Motor neuron (in vitro differentiated cells): ENCODE data around the gene FLAD1. TPM values are rescaled to one million over a fixed set of nuclear protein-coding genes. Genes with fewer than 3 reads are reported as not detected.

Experiments
- ATAC-seq, 8 experiments: fragments of 200-7000 bp; cut with Tn5 transposase; replicated peaks in 6 of 8; 2 replicates each; pipeline ENCODE4 v1.8.0; 2021; ENCODE audit warnings: mild to moderate bottlenecking in 8 of 8, moderate library complexity in 8 of 8
- H3K27ac ChIP-seq, 2 donors: fragments of 250-450 bp; sonication (Bioruptor Pico); 2 replicates each; pipeline ENCODE4 v1.9.0; 2021; ENCODE audit warnings: antibody characterized with exemption in 2 of 2, mild to moderate bottlenecking in 2 of 2, moderate library complexity in 1 of 2
- H3K4me1 ChIP-seq, 2 donors: fragments of 250-450 bp; sonication (Bioruptor Pico); replicated peaks in 1 of 2; 2 replicates each; pipeline ENCODE4 v1.6.1; 2021; ENCODE audit warnings: antibody characterized with exemption in 2 of 2, mild to moderate bottlenecking in 2 of 2, moderate library complexity in 1 of 2
- H3K4me3 ChIP-seq, 5 donors: fragments of 250-450 bp; sonication (Bioruptor Pico); 2 replicates each; pipeline ENCODE4 v1.9.0; 2021; ENCODE audit warnings: antibody characterized with exemption in 5 of 5, mild to moderate bottlenecking in 5 of 5, moderate library complexity in 4 of 5
- WGBS, 10 experiments: fragments of 450-650 bp; shearing (Covaris generic); methylation state at CpG; one replicate each; pipeline ENCODE4 v1.0.0; 2022; 5-methylcytosine and 5-hydroxymethylcytosine counted together
- in situ Hi-C, 9 experiments: fragments of 400-800 bp; cut with MboI; loops; one replicate each; pipeline ENCODE4 v1.15.0; 2021; ENCODE audit warnings: low sequenced_read_pairs in 9 of 9, low pct_unique_long_range_greater_than_20kb in 2 of 9; ENCODE audit not compliant: unreplicated experiment in 9 of 9
- total RNA-seq, 8 experiments: library from RNA; unstranded; fragments of 300-600 nt; gene quantifications; 2 replicates each; pipeline versions ENCODE4 v1.2.3 to v1.2.4, GENCODE V29; 2022

FLAD1 gene
- total RNA-seq, 8 experiments from 2014 or later = 34.1 to 76.9 (median 49.2) TPM

DNA sequence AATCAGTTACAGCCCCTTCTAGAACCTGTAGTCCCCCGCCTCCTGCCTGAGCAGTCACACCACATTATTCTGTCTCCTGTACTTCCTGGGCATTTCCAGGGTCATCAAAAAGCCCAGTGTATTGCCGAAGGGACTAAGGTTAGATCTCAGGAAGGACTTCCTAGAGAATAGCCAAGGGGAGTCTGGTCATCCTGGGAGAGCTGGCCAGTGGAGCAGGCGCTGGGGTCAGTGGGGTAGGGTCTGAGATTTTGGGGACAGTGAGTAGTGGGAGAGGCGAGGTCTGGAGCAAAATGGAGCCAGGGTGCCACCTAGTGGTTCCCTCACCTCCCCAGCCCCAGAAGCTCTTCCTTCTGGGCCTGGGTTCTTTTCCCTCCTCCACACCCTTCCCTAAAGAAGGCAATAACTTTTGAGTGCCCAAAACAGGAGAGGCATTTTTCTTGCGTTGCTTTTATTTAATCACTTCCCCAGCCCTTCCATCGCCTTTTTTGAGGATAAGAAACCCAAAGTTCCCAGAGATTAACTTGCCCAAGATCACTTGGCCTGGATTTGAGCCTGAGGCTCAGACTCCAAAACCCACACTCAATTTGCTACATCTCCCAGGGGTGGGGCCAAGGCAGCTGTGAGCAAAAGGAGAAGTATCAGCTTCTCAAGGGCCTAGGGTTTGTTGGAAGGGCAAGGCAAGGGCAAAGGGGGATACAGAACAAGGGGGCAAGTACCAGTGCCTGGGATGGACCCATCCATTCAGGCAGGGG lies 39.3 kb upstream of the FLAD1 start:
- WGBS, 10 experiments = 0 to 58% (median 28%) methylated on average over 1 to 4 of the region's 6 CpGs; no CpG with 5 or more reads in 2 of the 10 experiments
- ATAC-seq = peak in 7 of 8 experiments; percentile 21 to 68 (median 22)
- Histone ChIP-seq H3K4me1 (peaks cover 40% of the 10 kb centered on the region in 2 donors), H3K27ac (no peak overlapping the region), H3K4me3 (no peak overlapping the region)
- in situ Hi-C loops = no loop called here

DNA sequence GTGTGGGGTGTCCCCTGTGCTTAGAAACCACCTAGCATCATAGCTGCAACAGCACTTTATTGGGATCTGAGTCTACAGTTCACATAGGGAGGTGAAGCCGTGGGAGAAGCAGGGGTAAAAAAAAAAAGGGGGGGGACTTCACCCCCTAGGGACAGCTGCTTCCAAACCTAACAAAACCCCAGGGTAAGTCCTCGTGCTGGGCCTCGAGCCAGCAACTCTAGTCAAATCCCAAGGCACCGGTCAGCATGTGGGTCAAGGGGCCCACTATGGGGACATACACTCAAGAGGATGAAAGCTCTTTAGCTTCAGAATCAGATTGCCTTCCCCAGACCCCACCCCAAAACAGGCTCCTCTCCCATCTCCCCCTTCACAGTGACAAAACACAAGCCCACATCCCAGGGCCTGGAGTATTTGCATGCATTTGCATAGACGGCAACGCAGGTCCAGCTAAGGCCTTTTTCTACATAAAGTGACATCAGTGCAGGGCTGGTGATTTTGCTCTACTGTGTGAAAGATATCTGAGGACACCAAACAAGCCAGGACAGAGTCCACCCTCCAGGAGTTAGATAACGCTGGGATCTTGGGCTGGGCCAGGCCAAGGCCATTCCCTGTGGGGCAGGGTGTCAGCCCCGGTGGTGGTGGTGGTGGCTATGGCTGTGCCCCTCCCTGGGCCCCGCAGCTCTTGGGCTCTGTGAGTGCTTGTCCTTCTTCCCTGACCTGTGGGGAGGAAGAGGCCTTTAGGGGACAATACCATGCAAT lies 38.6 kb upstream of the FLAD1 start:
- Histone ChIP-seq H3K4me3 (no peak overlapping the region), H3K27ac (peak overlapping the region in 1 of 2 donors; percentile 12), H3K4me1 (peaks cover 40% of the 10 kb centered on the region in 2 donors)
- WGBS, 10 experiments = 40 to 72% (median 59%) methylated on average over 3 to 6 of the region's 9 CpGs; no CpG with 5 or more reads in 5 of the 10 experiments
- ATAC-seq = peak in 6 of 8 experiments; percentile 6 to 81 (median 58)
- in situ Hi-C loops = no loop called here

DNA sequence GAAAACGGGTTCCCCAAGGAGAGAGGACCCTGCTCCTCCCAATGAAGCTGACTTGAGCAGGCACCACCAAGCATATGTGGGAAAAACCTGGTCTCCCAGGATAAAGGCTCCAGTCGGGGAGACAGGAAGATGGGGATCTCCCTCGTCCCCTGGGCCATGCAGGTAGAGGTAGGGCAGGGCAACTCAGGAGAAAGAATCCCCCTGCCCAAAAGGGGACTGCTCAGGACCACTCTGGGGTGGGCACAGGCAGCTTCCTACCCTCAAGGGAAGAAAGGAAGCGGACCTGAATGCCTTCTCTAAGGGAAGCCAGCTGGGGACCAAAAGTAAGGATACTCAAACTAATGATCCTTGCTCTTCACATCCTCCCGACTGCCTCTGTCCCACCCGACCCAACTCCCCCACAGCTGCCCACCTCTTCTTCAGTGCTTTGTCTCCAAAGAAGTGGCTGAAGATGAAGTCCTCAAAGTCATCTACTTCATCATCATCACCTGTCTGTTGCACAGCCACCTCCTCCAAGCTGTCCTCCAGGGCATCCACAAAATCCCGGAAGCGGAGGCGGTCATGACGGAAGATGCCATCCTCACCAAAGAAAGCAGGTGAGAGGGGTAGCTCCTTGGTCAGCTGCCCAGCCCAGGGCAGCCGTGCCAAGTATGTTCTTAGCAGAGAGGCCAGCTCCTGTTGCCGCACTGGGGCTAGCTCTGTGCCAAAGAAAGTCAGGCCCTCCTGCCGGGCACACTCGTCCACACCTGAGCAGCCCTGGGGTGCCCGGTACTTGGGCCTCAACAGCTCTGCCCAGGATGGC lies 37.8 kb upstream of the FLAD1 start:
- WGBS, 10 experiments = 50 to 94% (median 79%) methylated on average over 2 to 13 of the region's 15 CpGs; no CpG with 5 or more reads in 4 of the 10 experiments
- H3K4me3 ChIP-seq = no peak overlapping the region
- in situ Hi-C loops = no loop called here
- peaks cover 34 to 35% of the 10 kb centered on the region in 2 donors for H3K4me1 ChIP-seq
- H3K27ac ChIP-seq = no peak overlapping the region
- ATAC-seq = no peak

DNA sequence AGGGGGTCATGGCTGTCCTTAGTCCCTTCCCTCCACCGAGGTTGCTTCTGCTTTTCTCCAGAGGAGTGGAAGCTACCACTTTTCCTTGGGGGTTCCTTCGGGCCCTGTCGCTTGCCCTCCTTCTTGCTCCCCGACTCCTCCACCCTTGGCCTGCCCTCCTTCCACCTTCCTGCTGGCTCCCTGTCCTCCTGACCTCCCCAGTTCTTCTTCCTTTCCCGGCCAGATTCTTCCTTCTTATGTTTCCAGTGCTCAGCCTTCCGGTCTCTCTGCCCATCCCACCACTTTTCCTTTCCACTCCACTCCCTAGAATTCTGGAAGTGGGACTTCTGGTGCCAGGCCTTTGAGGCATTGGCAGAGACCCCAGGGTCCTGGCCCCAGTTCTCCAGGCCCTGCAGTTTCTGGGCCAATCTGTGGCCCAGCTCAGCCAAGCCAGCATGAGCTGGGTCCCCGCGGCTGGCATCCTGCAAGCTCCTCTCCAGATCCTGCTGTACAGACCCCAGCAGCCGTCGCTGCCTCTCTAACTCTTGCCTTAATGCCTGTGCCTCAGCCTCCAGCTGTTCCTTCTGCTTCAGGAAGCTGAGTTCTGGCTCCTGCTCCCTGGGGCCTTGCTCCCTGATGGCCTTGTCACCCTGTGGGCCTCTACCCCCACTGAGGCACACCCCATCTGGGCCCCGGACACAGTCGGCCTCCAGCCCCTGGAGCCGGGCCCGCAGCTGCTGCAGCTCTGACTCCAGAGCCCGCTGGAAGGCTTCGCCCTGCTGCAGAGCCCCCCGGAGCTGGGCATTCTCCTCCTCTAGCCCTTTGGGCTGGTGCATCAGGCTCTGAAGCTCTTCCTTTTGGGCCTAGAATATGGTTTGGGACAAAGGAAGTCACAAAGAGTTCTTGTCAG lies 36.9 kb upstream of the FLAD1 start:
- 73 to 100% (median 81%) methylated on average over 1 to 14 of the region's 17 CpGs; no CpG with 5 or more reads in 2 of the 10 experiments for WGBS, 10 experiments
- no peak for ATAC-seq
- in situ Hi-C loops = no loop called here
- H3K27ac ChIP-seq = no peak overlapping the region
- no peak overlapping the region for H3K4me3 ChIP-seq
- peaks cover 26% of the 10 kb centered on the region in 2 donors for H3K4me1 ChIP-seq

DNA sequence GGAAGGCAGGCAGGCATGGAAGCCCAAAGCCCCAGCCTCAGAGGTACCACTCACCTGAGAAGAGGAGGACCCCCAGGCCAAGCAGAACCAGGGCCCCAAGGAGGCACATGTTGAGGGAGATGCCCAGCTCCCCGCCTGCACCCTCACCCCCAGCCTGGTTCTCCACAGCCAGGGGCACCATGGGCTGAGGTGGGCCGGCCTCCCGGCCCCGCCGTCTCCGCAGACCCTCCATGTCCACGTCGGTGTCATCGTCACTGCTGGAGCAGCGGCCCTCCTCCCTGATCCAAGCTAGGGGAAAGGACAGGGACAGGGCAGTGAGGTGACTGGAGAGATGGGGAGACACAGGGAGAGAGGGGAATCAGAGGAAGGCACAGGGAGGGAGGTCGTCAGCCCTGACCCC lies 35.1 kb upstream of the FLAD1 start:
- 71 to 100% methylated on average over 1 to 2 of the region's 11 CpGs; no CpG with 5 or more reads in 8 of the 10 experiments for WGBS, 10 experiments
- Histone ChIP-seq H3K27ac (no peak overlapping the region), H3K4me1 (peaks cover 13 to 15% of the 10 kb centered on the region in 2 donors), H3K4me3 (no peak overlapping the region)
- no peak for ATAC-seq
- in situ Hi-C loops = no loop called here

DNA sequence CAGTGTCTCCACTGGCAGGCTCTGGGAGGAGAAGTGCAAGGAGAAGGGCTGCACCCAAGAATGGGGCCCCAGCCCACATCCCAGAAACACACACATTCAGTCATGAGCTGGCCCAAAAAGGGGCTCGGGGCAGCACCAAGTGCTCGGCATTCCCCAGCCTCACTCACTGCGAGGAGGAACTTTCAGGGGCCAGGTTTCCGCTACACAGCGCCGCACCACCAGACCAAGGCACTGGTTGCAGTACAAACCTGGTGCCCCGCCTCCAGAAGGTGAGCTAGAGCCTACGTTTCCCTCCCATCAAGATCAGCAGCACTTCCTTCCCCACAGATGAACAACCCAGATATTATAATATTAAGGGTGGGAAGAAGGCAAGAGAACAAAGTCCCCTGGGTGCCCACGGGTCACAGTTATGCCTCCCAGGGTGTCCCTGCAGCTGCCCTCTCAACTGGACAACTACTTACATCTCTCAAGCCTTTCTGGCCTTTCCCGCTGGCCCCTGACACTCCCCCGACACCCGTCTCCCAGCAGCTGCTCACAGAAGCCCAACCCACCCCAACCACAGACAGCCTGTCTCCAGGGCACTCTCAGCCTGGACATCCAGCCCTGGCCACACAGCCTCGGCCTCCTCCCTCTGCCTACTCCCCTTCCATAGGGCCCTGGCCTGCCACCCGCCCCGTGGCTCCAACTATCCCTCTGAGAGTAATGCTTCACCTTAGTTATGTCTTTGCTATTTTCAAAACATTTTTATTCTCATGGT lies 31.1 kb upstream of the FLAD1 start:
- in situ Hi-C loops = loop anchor here in 2 of 9 experiments (25.0 kb wide), 1 partner anchor 110 kb away; the partner anchor contains the start of genes ADAM15 (in 2 of the 2) and EFNA4 (in 2 of the 2)
- WGBS, 10 experiments = 73 to 89% (median 78%) methylated on average over 1 to 9 of the region's 15 CpGs; no CpG with 5 or more reads in 6 of the 10 experiments
- Histone ChIP-seq H3K4me1 (peaks cover 24 to 32% of the 10 kb centered on the region in 2 donors), H3K4me3 (no peak overlapping the region), H3K27ac (no peak overlapping the region)
- ATAC-seq = peak in 3 of 8 experiments; percentile 8 to 20 (median 15)

DNA sequence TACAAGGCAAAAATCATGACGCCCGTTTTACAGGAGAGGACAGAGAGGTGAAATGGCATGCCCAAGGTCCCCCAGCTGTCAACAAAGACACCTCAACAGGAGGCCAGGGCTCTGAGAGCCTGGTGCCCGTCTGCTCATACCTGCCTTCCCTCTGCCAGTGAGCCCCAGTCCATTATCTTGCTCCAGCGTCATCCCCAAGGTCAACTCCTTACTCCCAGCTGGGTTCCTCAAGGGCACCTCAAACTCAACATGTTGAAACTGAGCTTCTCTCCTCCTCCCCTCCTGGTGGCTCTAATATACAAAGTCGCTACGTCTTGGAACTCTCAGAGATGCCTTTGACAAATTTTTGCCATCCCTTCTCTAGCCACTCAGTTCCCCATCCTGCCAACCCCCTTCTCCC lies 30.5 kb upstream of the FLAD1 start:
- WGBS, 10 experiments = 40 to 84% (median 72%) methylated on average over 1 to 6 of the region's 6 CpGs; no CpG with 5 or more reads in 3 of the 10 experiments

DNA sequence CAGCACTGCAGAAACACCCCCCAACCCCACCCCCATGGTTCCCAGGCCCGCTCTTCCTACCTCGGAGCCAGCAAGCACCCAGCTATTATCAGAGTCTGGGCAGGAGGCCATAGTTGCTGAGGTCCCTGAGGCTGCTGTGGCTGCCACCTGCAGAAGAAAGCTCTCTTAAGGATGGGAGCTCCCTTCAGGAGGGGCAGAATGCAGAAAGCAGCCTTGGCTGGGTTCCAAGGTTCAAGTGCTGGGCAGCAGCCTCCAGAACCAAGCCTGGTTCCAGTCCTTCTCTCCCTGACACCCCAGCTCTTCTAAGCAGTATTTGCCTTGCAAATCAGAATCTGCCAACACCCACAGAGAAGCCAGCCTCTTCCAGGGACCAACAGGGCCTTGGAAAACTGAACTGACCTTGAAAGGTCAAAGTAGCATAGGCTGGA lies 29.5 kb upstream of the FLAD1 start:
- WGBS, 10 experiments = no CpG with 5 or more reads among the region's 2 CpGs
- in situ Hi-C loops = loop anchor here in 2 of 9 experiments (25.0 kb wide), 1 partner anchor 109 kb away; the partner anchor contains the start of genes ADAM15 (in 2 of the 2) and EFNA4 (in 2 of the 2)
- Histone ChIP-seq H3K4me1 (peaks cover 24 to 32% of the 10 kb centered on the region in 2 donors), H3K4me3 (no peak overlapping the region), H3K27ac (no peak overlapping the region)
- peak in 1 of 8 experiments; percentile 1 for ATAC-seq

More for the DNA sequence above, 30.5 kb upstream of the FLAD1 start:
- Histone ChIP-seq H3K4me3 (no peak overlapping the region), H3K4me1 (peaks cover 24 to 32% of the 10 kb centered on the region in 2 donors), H3K27ac (no peak overlapping the region)
- no peak for ATAC-seq
- in situ Hi-C loops = loop anchor here in 2 of 9 experiments (25.0 kb wide), 1 partner anchor 110 kb away; the partner anchor contains the start of genes ADAM15 (in 2 of the 2) and EFNA4 (in 2 of the 2)

DNA sequence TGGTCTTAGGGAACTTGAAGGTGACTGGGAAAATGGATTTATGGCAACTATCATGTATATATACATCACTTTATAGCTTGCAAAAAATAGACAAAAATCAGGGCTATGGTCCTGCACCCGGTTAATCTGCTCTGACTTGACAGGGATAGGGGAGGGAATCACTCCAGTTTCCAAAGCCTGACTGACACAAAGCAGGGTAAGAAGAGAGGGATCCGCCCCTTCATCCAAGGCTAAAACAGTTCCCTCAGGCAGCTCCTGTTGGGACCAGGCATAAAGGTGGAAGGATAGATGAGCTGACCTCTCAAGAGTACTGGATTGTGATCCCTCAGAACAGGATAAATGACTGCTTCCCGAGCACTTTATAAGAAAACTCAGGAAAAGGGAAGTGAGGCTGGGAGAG lies 28.6 kb upstream of the FLAD1 start:
- 42 to 76% (median 62%) methylated on average over 1 to 3 of the region's 3 CpGs; no CpG with 5 or more reads in 3 of the 10 experiments for WGBS, 10 experiments
- no peak for ATAC-seq
- Histone ChIP-seq H3K4me1 (peaks cover 24 to 32% of the 10 kb centered on the region in 2 donors), H3K27ac (peak overlapping the region in 1 of 2 donors; percentile 43), H3K4me3 (peak overlapping the region in 1 of 5 donors; percentile 38)
- in situ Hi-C loops = loop anchor here in 2 of 9 experiments (25.0 kb wide), 1 partner anchor 108 kb away; the partner anchor contains the start of genes ADAM15 (in 2 of the 2) and EFNA4 (in 2 of the 2)

DNA sequence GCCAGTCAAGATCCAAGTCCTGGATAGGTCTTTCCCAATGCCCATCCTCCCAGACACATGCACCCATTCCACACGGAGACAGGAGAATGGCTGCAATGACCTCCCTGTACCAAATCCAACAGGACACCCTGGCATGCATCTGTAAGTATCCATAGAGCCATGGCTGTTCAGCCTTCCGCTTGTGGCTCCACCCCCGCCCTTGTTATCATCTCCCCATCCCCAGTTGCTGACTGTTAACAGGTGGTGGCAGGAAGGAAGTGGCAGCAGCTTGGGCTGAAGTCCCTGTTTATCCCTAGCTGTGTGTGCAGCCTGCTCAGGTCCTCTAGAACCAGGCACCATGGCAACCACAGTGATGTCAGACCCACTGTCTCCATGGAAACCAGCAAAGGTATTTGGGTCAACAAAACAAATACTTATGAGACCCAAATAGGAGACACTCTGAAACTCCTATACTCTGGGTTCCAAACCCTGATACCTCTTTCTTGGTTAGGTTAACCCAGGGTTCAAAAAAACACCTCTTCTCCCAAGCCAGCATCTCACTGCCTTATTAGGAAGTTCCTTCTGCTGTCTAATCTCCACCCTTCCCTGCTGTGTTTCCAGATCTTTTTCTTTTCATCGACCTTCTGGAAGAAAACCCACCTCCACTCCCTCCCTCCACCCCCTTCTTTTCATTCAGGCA lies 28.0 kb upstream of the FLAD1 start:
- Histone ChIP-seq H3K27ac (peak overlapping the region; percentile 39 to 43), H3K4me3 (peak overlapping the region; percentile 24 to 42 (median 34)), H3K4me1 (peaks cover 24 to 32% of the 10 kb centered on the region in 2 donors)
- whole genome bisulfite sequencing, 10 experiments = 0 to 14% (median 2%) methylated on average over 1 to 4 of the region's 4 CpGs
- in situ Hi-C loops = loop anchor here in 2 of 9 experiments (25.0 kb wide), 1 partner anchor 107 kb away; the partner anchor contains the start of genes ADAM15 (in 2 of the 2) and EFNA4 (in 2 of the 2)
- ATAC-seq = peak; percentile 15 to 86 (median 80)
